K562 (cell line): ENCODE measurements around the gene ALOX5. TPM values are rescaled to one million over a fixed set of nuclear protein-coding genes. Genes with fewer than 3 reads are reported as not detected.
A peak's percentile ranks its signal among the peaks of the same experiment; 100 is the strongest.

Source experiments
- ATAC-seq: fragments of 200-7000 bp; cut with Tn5 transposase; 3 replicates; pipeline ENCODE4 v1.9.1; 2020; ENCODE audit warnings: moderate library complexity
- BruUV-seq: library from RNA; stranded (reverse); fragments of 400-500 nt; replicated peaks from 2 replicates; lab custom pipeline; 2021; lab: Mats Ljungman, UMichigan
- CTCF ChIA-PET: fragments of 300-600 bp; formaldehyde crosslinking; extraction: SDS; loops from one replicate; lab custom pipeline; 2021; ENCODE audit warnings: low intra/inter-chr PET ratio; lab: Yijun Ruan, JAX
- POLR2A ChIA-PET: fragments of 300-600, 350-650 bp; sonication (Branson Sonifier 250); formaldehyde crosslinking; extraction: SDS; loops from one replicate; lab custom pipeline; 2021; ENCODE audit warnings: antibody characterized with exemption, inconsistent platforms; lab: Yijun Ruan, JAX
- DNase-seq, 4 experiments: peaks; one replicate each; pipeline versions ENCODE4 v3.0.0 to v3.0.0-alpha.2; 2011 to 2018; ENCODE audit warnings: low spot score in 3 of 4, mixed read lengths in 3 of 4; ENCODE audit errors: extremely low read depth in 1 of 4
- FAIRE-seq: peaks from 2 replicates; lab custom pipeline; 2011; peaks lifted over from hg19 to GRCh38; lab: Jason Lieb, UNC
- H2AFZ ChIP-seq: 2 replicates; pipeline ENCODE4 v1.6.0; 2011; ENCODE audit warnings: low read depth, low read length, control low read depth, inconsistent platforms
- H3K27ac ChIP-seq: fragments of 200-600 bp; 3 replicates; pipeline ENCODE4 v1.8.0; 2011; ENCODE audit warnings: low read depth, mild to moderate bottlenecking, control low read depth, inconsistent platforms, low read length, moderate library complexity, mixed read lengths; ENCODE audit errors: extremely low read depth
- H3K27me3 ChIP-seq, 2 experiments: fragments of 300-600 bp in 1 of 2; 2 replicates in 1 of 2; 3 replicates in 1 of 2; pipeline versions ENCODE4 v1.6.0 to v1.8.0; 2011; ENCODE audit warnings: inconsistent platforms in 2 of 2, low read length in 2 of 2, mild to moderate bottlenecking in 1 of 2, mixed read lengths in 1 of 2, moderate library complexity in 1 of 2; ENCODE audit not compliant: control insufficient read depth in 2 of 2, insufficient read depth in 2 of 2
- H3K36me3 ChIP-seq: fragments of 300-600 bp; 3 replicates; pipeline ENCODE4 v1.8.0; 2011; ENCODE audit warnings: mild to moderate bottlenecking, low read length, inconsistent platforms; ENCODE audit not compliant: control insufficient read depth, insufficient read depth
- H3K4me1 ChIP-seq, 2 experiments: fragments of 200-600 bp in 1 of 2; replicated peaks in 1 of 2; 2 replicates in 1 of 2; 3 replicates in 1 of 2; pipeline versions ENCODE4 v1.5.1 to v1.8.0; 2011; ENCODE audit warnings: inconsistent platforms in 2 of 2, low read length in 2 of 2, mild to moderate bottlenecking in 1 of 2, mixed read lengths in 1 of 2, moderate library complexity in 1 of 2; ENCODE audit not compliant: control insufficient read depth in 2 of 2, insufficient read depth in 2 of 2
- H3K4me2 ChIP-seq: 2 replicates; pipeline ENCODE4 v1.6.1; 2011; ENCODE audit warnings: low read length, control low read depth, inconsistent platforms, mixed read lengths; ENCODE audit not compliant: insufficient read depth
- H3K4me3 ChIP-seq: fragments of 200-600 bp; sonication (generic), shearing (Covaris generic); 2 replicates; pipeline ENCODE4 v1.5.1; 2016; ENCODE audit warnings: control low read depth, inconsistent platforms
- H3K79me2 ChIP-seq: fragments of 200-600 bp; 3 replicates; pipeline ENCODE4 v1.8.0; 2011; ENCODE audit warnings: low read length, inconsistent platforms; ENCODE audit not compliant: control insufficient read depth, insufficient read depth
- H3K9ac ChIP-seq, 2 experiments: 2 replicates each; pipeline versions ENCODE4 v1.6.0 to v1.6.1; 2011; ENCODE audit warnings: low read depth in 2 of 2, low read length in 2 of 2, control low read depth in 1 of 2, inconsistent platforms in 1 of 2, mild to moderate bottlenecking in 1 of 2, mixed read lengths in 1 of 2; ENCODE audit not compliant: insufficient read depth in 1 of 2
- H3K9me1 ChIP-seq: one replicate; pipeline ENCODE4 v1.6.0; 2011; ENCODE audit warnings: inconsistent platforms, mild to moderate bottlenecking, low read length, moderate library complexity; ENCODE audit not compliant: control insufficient read depth, insufficient read depth
- H3K9me3 ChIP-seq: replicated peaks from 2 replicates; pipeline ENCODE4 v1.5.1; 2011; ENCODE audit warnings: low read depth, low read length, inconsistent platforms; ENCODE audit not compliant: control insufficient read depth, insufficient read depth
- H4K20me1 ChIP-seq: replicated peaks from 2 replicates; pipeline ENCODE4 v1.6.1; 2011; ENCODE audit warnings: low read length, inconsistent platforms, mixed read lengths; ENCODE audit not compliant: control insufficient read depth, insufficient read depth
- ARID1B ChIP-seq: fragments of 450-650 bp; IDR thresholded peaks from 2 replicates; pipeline ENCODE4 v1.6.1; 2016; ENCODE audit warnings: antibody characterized with exemption, mild to moderate bottlenecking, inconsistent platforms
- DPF2 ChIP-seq: fragments of 450-650 bp; IDR thresholded peaks from 2 replicates; pipeline ENCODE4 v1.6.1; 2016
- EP300 ChIP-seq: IDR thresholded peaks from 2 replicates; pipeline ENCODE4 v1.6.1; 2012; ENCODE audit warnings: low read length, improper control_type of control experiment
- EP400 ChIP-seq: fragments of 450-650 bp; IDR thresholded peaks from 2 replicates; pipeline ENCODE4 v1.6.1; 2017; ENCODE audit warnings: antibody characterized with exemption, mild to moderate bottlenecking, moderate library complexity
- FOXM1 ChIP-seq, 2 experiments: fragments of 450-650 bp in 1 of 2; sonication (generic) in 1 of 2; formaldehyde crosslinking in 1 of 2; IDR thresholded peaks; 2 replicates each; pipeline versions ENCODE4 v1.6.1 to v1.9.0; 2017 to 2022; ENCODE audit warnings: low read depth in 2 of 2, mild to moderate bottlenecking in 2 of 2, missing genetic modification reagents in 1 of 2, moderate library complexity in 1 of 2
- FUS ChIP-seq: fragments of 200-400 bp; formaldehyde crosslinking; optimal IDR thresholded peaks from 2 replicates; pipeline ENCODE3; 2017; ENCODE audit warnings: low read depth, low read length
- HDAC6 ChIP-seq: IDR thresholded peaks from 2 replicates; pipeline ENCODE4 v1.6.1; 2012; ENCODE audit warnings: low read depth, mild to moderate bottlenecking, control low read depth, inconsistent platforms, low read length, moderate library complexity
- MTA1 ChIP-seq: fragments of 450-650 bp; IDR thresholded peaks from 2 replicates; pipeline ENCODE4 v1.6.1; 2017; ENCODE audit warnings: borderline replicate concordance
- NCOR1 ChIP-seq: fragments of 450-650 bp; IDR thresholded peaks from 2 replicates; pipeline ENCODE4 v1.6.1; 2016; ENCODE audit warnings: mild to moderate bottlenecking, moderate library complexity
- NFE2 ChIP-seq: IDR thresholded peaks from 2 replicates; pipeline ENCODE4 v1.6.1; 2014; ENCODE audit warnings: antibody characterized with exemption, low read depth
- NRF1 ChIP-seq, 2 experiments: fragments of 450-650 bp; IDR thresholded peaks in 1 of 2; conservative IDR thresholded peaks in 1 of 2; 2 replicates each; pipeline ENCODE4 v1.6.1; 2014; ENCODE audit warnings: mild to moderate bottlenecking in 2 of 2
- PML ChIP-seq: IDR thresholded peaks from 2 replicates; pipeline ENCODE4 v1.6.1; 2012; ENCODE audit warnings: low read length, inconsistent platforms
- PTTG1 ChIP-seq: fragments of 450-650 bp; IDR thresholded peaks from 2 replicates; pipeline ENCODE4 v1.6.1; 2016; ENCODE audit warnings: low read depth, mild to moderate bottlenecking, missing genetic modification characterization, missing compliant biosample characterization
- SAFB ChIP-seq: fragments of 200-400 bp; formaldehyde crosslinking; IDR thresholded peaks from 2 replicates; pipeline ENCODE4 v1.6.1; 2017; ENCODE audit warnings: low read depth, low read length, borderline replicate concordance
- SMARCA4 ChIP-seq: fragments of 450-650 bp; IDR thresholded peaks from 2 replicates; pipeline ENCODE4 v1.6.1; 2016
- STAG1 ChIP-seq: sonication (generic); formaldehyde crosslinking; IDR thresholded peaks from 2 replicates; pipeline ENCODE4 v1.5.0; 2020; ENCODE audit warnings: missing genetic modification reagents, borderline replicate concordance
- ZNF316 ChIP-seq: fragments of 450-650 bp; IDR thresholded peaks from 2 replicates; pipeline ENCODE4 v1.6.1; 2016
- WGBS: fragments of 100-300 bp; shearing (Covaris generic); methylation state at CpG from one replicate; pipeline ENCODE4 v1.1.6; 2016; ENCODE audit warnings: low coverage, mixed read lengths; ENCODE audit not compliant: insufficient coverage; ENCODE audit errors: missing lambda C conversion rate; 5-methylcytosine and 5-hydroxymethylcytosine counted together
- in situ Hi-C: fragments of 300-500 bp; cut with MboI; formaldehyde crosslinking; loops from 4 replicates; pipeline ENCODE4 v1.15.0; 2018; ENCODE audit warnings: inconsistent platforms, mixed read lengths
- intact Hi-C: fragments of 100-400 bp; cut with micrococcal nuclease; formaldehyde crosslinking; loops from 2 replicates; pipeline ENCODE4 v1.14.2; 2022
- polyA plus RNA-seq, 8 experiments: library from polyadenylated mRNA; depleted of rRNA in 4 of 8; stranded (reverse) in 5 of 8; unstranded in 3 of 8; fragments of >200 nt; fragmentation: Nextera tagmentation in 2 of 8; fragmentation: Illumina TruSeq in 1 of 8; extraction: Ambion mirVana in 2 of 8; extraction: Trizol in 1 of 8; gene quantifications; 2 replicates each; pipeline versions ENCODE4 v1.2.1 to v1.2.3, GENCODE V29; 2011 to 2014; ENCODE audit warnings: inconsistent platforms in 1 of 8, missing spikeins in 1 of 8
- total RNA-seq, 7 experiments: library from RNA; depleted of rRNA in 6 of 7; stranded (reverse); fragments of >200 nt in 6 of 7; fragmentation: Illumina TruSeq in 2 of 7; extraction: Trizol in 2 of 7; gene quantifications; 2 replicates each; pipeline versions ENCODE4 v1.2.1 to v1.2.3, GENCODE V29; 2011 to 2021; ENCODE audit warnings: low replicate concordance in 1 of 7
- TF ChIP-seq, protein P1 (sequence below): sonication (generic); formaldehyde crosslinking; IDR thresholded peaks from 2 replicates; pipeline ENCODE4 v1.9.0; 2022; ENCODE audit warnings: mild to moderate bottlenecking, missing genetic modification reagents
- TF ChIP-seq, protein P2 (sequence below): fragments of 450-650 bp; conservative IDR thresholded peaks from 2 replicates; pipeline ENCODE4 v1.6.1; 2016; ENCODE audit warnings: missing genetic modification characterization, low read depth, mild to moderate bottlenecking, missing compliant biosample characterization, moderate library complexity
- TF ChIP-seq, protein P3 (sequence below), 2 experiments: IDR thresholded peaks in 1 of 2; conservative IDR thresholded peaks in 1 of 2; 2 replicates each; pipeline ENCODE4 v1.6.1; 2016; ENCODE audit warnings: low read depth in 2 of 2, mild to moderate bottlenecking in 1 of 2, missing compliant biosample characterization in 1 of 2, missing genetic modification characterization in 1 of 2, moderate library complexity in 1 of 2

ALOX5 gene
- total and polyA plus RNA-seq, 9 of the 15 experiments (the other 6 are each of a cell fraction or from before 2014, with no cell fraction given), result 0.10 to 2.4 (median 1.4) TPM

DNA sequence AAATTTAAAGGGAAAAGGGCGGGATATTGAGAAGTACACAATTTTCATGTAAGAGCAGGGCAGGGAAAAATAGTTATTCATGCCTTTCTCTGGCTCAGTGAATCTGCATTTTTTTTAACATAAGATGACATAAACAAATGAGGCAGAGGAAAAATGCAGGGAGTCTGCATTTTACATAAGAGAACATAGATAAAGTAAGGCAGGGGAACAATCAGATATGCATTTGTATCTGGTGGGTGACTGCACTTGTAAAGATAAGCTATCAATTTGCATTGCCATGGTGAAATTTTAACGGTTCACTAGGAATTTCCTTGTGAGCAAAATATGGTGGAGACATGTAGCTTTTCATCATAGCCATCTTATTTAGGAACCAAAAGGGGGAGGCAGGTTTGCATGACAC, 33.5 kb downstream of the ALOX5 start:
- Histone ChIP-seq H3K27me3 (no peaks in the 10 kb centered on the region), H3K4me2 (peak overlapping the region; percentile 25; the same call in 1 of the 2 replicates), H3K9ac (no peak overlapping the region; a peak in 1 of 4 replicates), H2AFZ (peak overlapping the region; percentile 71), H3K4me1 (peaks cover 12 to 63% of the 10 kb centered on the region in 2 experiments), H3K36me3 (no peaks in the 10 kb centered on the region), H3K4me3 (no peak overlapping the region), H3K27ac (peak overlapping the region; percentile 15; the same call in 1 of the 3 replicates), H4K20me1 (no peaks in the 10 kb centered on the region), H3K9me3 (0 out of 2 replicates have a peak, but pooled peaks cover 2% of the 10 kb centered on the region), H3K79me2 (peaks cover 9% of the 10 kb centered on the region; the same call in 1 of the 3 replicates), H3K9me1 (no peaks in the 10 kb centered on the region)
- POLR2A ChIA-PET, result interaction anchor here (0.9 kb wide), 1 partner anchor 9 kb away, joined by 4 read pairs; no protein-coding TSS in a partner anchor
- peak in 2 of 4 experiments; percentile 8 to 42 for DNase-seq
- intact Hi-C loops, result no loop called here
- in situ Hi-C loops, result no loop called here
- no TSS peak for BruUV-seq
- 3% methylated on average over 2 of the region's 2 CpGs for WGBS
- CTCF ChIA-PET, result no interaction called here
- FAIRE-seq, result no peak
- no peak for ATAC-seq
- TF ChIP-seq NCOR1, result peak; percentile 49; the same call in 1 of the 2 replicates
- peak; percentile 73 for TF ChIP-seq DPF2
- TF ChIP-seq NRF1 (conservative IDR thresholded peaks at IDR 0.05 in 1 of 2, IDR thresholded peaks at IDR 0.05 in 1 of 2), result peak in 1 of 2 experiments; percentile 29; a peak in 2 of 4 replicates
- TF ChIP-seq STAG1 (CRISPR knock-in tag), result no peak
- TF ChIP-seq ZNF316, result peak; percentile 29; the same call in 1 of the 2 replicates
- no peak for TF ChIP-seq HDAC6
- peak; percentile 80 for TF ChIP-seq SMARCA4
- TF ChIP-seq FUS, result no peak
- peak; percentile 62 for TF ChIP-seq FOXM1 (IDR thresholded peaks at IDR 0.05; ENCODE audit: low read depth)
- no peak for TF ChIP-seq FOXM1 (CRISPR knock-in tag; IDR thresholded peaks at IDR 0.05; ENCODE audit: low read depth)
- TF ChIP-seq SAFB, result no peak
- TF ChIP-seq, protein P1, sequence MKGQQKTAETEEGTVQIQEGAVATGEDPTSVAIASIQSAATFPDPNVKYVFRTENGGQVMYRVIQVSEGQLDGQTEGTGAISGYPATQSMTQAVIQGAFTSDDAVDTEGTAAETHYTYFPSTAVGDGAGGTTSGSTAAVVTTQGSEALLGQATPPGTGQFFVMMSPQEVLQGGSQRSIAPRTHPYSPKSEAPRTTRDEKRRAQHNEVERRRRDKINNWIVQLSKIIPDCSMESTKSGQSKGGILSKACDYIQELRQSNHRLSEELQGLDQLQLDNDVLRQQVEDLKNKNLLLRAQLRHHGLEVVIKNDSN, result no peak
- peak; percentile 86 for TF ChIP-seq EP300
- TF ChIP-seq PML, result no peak
- 0 out of 2 replicates have a peak, but pooled peaks have one; percentile 44 for TF ChIP-seq MTA1
- TF ChIP-seq, protein P2, sequence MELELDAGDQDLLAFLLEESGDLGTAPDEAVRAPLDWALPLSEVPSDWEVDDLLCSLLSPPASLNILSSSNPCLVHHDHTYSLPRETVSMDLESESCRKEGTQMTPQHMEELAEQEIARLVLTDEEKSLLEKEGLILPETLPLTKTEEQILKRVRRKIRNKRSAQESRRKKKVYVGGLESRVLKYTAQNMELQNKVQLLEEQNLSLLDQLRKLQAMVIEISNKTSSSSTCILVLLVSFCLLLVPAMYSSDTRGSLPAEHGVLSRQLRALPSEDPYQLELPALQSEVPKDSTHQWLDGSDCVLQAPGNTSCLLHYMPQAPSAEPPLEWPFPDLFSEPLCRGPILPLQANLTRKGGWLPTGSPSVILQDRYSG (tag), result no peak
- no peak for TF ChIP-seq PTTG1
- TF ChIP-seq NFE2, result peak; percentile 54
- TF ChIP-seq ARID1B, result peak; percentile 80
- TF ChIP-seq, protein P3, sequence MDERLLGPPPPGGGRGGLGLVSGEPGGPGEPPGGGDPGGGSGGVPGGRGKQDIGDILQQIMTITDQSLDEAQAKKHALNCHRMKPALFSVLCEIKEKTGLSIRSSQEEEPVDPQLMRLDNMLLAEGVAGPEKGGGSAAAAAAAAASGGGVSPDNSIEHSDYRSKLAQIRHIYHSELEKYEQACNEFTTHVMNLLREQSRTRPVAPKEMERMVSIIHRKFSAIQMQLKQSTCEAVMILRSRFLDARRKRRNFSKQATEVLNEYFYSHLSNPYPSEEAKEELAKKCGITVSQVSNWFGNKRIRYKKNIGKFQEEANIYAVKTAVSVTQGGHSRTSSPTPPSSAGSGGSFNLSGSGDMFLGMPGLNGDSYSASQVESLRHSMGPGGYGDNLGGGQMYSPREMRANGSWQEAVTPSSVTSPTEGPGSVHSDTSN (CRISPR knock-in tag; IDR thresholded peaks at IDR 0.05; ENCODE audit: low read depth), result no peak
- TF ChIP-seq, protein P3 (tag; conservative IDR thresholded peaks at IDR 0.05; ENCODE audit: low read depth), result 0 out of 2 replicates have a peak, but pooled peaks have one; percentile 33
- 0 out of 2 replicates have a peak, but pooled peaks have one; percentile 15 for TF ChIP-seq EP400
